GM18858 (cell line): ENCODE data around the gene OR51B2.
"Not testable (repeated sequence)": the region's sequence is repeated elsewhere in the genome, so short reads cannot be mapped to it uniquely, and the experiment has no call there.

ENCODE experiments used
- ATAC-seq: cut with Tn5 transposase; IDR thresholded peaks from one replicate; pipeline ENCODE4 v1.9.1; 2021; ENCODE audit not compliant: unreplicated experiment

The OR51B2 gene

GRCh38 chr11:5324197-5324596 is at the start of gene OR51B2:
Gene OR51B2 (minus strand): TSS chr11:5324297. CDS start chr11:5324297, 0 bp downstream.
- no peak for ATAC-seq

GRCh38 chr11:5369789-5370188 is 45.7 kb upstream of the OR51B2 start:
- no peak for ATAC-seq

GRCh38 chr11:5368502-5369043 is 44.5 kb upstream of the OR51B2 start:
- ATAC-seq: no peak

- ATAC-seq: no peak
Observed at GRCh38 chr11:5367448-5368074, 43.5 kb upstream of the OR51B2 start.

- no peak for ATAC-seq
Observed at GRCh38 chr11:5366856-5367255, 42.8 kb upstream of the OR51B2 start.

- ATAC-seq: not testable (repeated sequence)
Observed at GRCh38 chr11:5366365-5366764, 42.3 kb upstream of the OR51B2 start.

GRCh38 chr11:5364214-5364613 is 40.1 kb upstream of the OR51B2 start:
- no peak for ATAC-seq

GRCh38 chr11:5363679-5364078 is 39.6 kb upstream of the OR51B2 start:
- ATAC-seq: no peak

- no peak for ATAC-seq
Observed at GRCh38 chr11:5362017-5362625, 38.0 kb upstream of the OR51B2 start.

GRCh38 chr11:5356031-5356430 is 31.9 kb upstream of the OR51B2 start:
- ATAC-seq: not testable (repeated sequence)

- no peak for ATAC-seq
Observed at GRCh38 chr11:5351208-5351607, 27.1 kb upstream of the OR51B2 start, which contains the start of gene OR51B6. Gene OR51B6 (plus strand): TSS chr11:5351508. CDS start chr11:5351508, 0 bp downstream.

GRCh38 chr11:5349550-5349949 is 25.5 kb upstream of the OR51B2 start:
- no peak for ATAC-seq

- ATAC-seq: no peak
Observed at GRCh38 chr11:5348551-5349194, 24.6 kb upstream of the OR51B2 start.

- no peak for ATAC-seq
Observed at GRCh38 chr11:5345831-5346230, 21.7 kb upstream of the OR51B2 start.

- no peak for ATAC-seq
Observed at GRCh38 chr11:5343474-5344335, 19.6 kb upstream of the OR51B2 start, which contains the start of gene OR51B5. Gene OR51B5 (minus strand): TSS chr11:5343524. CDS start chr11:5343524, 0 bp downstream.

- ATAC-seq: peak; percentile 67
Observed at GRCh38 chr11:5339771-5340322, 15.8 kb upstream of the OR51B2 start.

- ATAC-seq: not testable (repeated sequence)
Observed at GRCh38 chr11:5337253-5337652, 13.2 kb upstream of the OR51B2 start.

- no peak for ATAC-seq
Observed at GRCh38 chr11:5336331-5336730, 12.2 kb upstream of the OR51B2 start.

GRCh38 chr11:5335170-5335569 is 11.1 kb upstream of the OR51B2 start:
- no peak for ATAC-seq

- ATAC-seq: no peak
Observed at GRCh38 chr11:5317292-5317691, 6.8 kb downstream of the OR51B2 start.
